HL-60/S4 treated with phorbol 12-myristate 13-acetate at 8.2 ng/mL for 4 days and 3 days (cell line): ENCODE results near the gene IMPA2.

Source experiments
- in situ Hi-C: fragments of 300-500 bp; cut with MboI; formaldehyde crosslinking; loops from 2 replicates; pipeline ENCODE4 v1.15.0; 2022; ENCODE audit warnings: low sequenced_read_pairs

The IMPA2 gene

DNA sequence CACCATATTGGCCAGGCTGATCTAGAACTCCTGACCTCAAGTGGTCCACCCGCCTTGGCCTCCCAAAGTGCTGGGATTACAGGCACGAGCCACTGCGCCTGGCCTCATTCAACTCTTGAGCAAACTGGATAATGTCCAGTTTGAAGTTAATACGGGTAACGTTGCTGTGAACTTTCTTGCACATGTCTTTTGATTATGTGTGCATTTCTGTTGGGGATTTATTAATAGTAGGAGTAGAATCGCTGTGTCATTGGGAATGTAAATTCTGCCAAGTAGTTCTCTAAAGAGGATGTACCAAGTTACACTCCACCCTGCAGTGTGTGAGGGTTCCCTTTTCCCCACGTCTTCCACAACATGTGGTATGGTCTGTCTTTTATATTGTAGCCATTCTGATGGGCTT is 6.2 kb downstream of the IMPA2 start:
- in situ Hi-C loops = no loop called here

DNA sequence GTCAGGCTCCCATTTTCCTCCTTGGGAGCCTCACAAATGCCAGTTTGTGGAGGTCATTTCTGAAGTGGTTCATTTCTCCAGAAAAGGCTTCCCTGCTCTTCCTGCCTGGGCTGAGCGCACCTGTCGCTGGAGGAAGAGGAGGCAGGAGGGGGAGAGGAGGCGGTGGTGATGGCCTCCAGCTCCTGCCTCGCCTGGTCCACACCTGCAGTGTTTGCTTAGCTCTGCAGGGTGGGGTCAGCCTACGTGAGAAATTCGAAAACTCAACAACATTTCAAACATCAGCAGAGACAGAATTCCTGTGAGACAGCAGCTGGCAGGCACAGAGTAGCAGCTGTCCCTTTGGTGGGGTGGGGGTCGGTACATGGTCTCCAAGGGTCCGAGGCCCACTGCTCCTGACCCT is 7.9 kb downstream of the IMPA2 start:
- in situ Hi-C loops = no loop called here

DNA sequence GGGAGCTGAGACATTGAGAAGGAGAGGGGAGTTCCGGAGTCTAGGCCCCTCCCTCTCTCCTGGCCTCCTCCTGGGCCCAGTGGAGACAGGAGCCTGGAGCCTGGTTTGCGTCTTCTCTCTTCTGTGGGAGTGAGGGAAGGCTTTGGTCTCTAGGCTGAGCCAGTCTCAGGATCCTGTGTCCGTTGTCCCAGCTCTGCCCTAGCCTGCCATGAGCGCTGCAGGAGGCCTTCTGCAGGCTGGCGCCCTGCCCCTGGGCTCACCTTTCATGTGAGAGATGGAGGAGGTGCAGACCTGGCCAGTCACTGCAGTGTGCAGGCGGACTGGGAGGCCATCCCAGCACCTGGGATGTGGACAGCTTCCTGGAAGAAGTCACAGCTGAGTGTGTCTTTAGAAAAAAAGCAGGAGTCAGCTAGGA is 8.7 kb downstream of the IMPA2 start:
- in situ Hi-C loops = loop anchor here (10.0 kb wide), 1 partner anchor 55 kb away; no protein-coding TSS in a partner anchor

DNA sequence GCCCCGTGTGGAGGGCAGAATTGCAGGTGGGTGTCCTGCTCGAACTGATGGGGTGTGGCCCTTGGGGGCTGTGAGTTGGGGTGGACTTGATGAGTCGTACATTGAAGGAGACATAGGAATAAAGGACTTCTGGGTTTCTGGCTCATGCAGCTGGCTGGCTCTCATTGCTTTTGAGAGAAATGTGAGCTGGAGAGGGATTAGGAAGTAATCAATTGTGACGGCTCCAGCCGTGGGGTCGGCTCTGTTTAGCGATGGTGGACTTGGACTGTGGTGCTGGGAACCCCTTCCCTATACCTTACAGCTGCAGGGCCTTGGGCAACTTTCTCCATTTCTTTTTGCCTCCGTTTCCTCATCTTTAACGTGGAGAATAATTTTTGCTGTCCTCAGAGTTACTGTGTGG is 9.2 kb downstream of the IMPA2 start:
- in situ Hi-C loops = loop anchor here (10.0 kb wide), 1 partner anchor 56 kb away; no protein-coding TSS in a partner anchor

DNA sequence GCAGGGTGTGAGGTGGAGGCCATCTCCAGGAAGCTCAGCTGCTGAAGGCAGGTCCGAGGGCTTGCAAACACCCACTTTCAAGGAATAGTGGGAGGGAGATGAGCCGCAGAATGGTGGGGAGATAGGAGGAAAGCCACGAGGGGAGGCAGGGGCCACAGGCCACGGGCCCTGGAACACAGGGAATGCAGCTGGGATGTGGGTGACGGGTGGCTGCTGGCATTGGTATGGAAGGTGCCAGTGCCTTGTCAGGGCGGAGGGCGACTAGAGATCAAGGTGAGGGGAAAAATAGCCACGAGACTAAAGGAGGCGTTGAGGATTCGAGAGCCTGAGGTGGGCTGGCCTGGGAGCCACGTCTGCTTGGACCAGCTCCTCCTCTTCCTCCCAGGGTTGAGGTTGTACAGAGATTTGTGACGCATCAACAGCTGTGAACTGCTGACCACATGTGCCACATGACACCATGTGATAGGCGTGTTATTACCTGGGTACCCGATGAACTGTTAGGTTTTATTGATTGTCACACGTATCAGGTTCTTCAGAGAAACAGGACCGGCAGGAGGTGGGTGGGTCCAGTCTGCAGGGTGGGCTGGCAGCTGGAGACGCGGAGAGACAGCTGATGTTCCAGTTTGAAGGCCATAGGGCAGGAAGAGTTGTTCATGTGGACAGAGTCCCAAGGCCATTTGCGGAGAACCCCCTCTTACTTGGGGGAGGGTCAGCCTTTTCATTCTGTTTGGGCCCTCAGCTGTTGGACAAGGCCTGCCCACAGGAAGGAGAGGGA is 9.9 kb downstream of the IMPA2 start:
- in situ Hi-C loops = loop anchor here (10.0 kb wide), 1 partner anchor 56 kb away; no protein-coding TSS in a partner anchor

DNA sequence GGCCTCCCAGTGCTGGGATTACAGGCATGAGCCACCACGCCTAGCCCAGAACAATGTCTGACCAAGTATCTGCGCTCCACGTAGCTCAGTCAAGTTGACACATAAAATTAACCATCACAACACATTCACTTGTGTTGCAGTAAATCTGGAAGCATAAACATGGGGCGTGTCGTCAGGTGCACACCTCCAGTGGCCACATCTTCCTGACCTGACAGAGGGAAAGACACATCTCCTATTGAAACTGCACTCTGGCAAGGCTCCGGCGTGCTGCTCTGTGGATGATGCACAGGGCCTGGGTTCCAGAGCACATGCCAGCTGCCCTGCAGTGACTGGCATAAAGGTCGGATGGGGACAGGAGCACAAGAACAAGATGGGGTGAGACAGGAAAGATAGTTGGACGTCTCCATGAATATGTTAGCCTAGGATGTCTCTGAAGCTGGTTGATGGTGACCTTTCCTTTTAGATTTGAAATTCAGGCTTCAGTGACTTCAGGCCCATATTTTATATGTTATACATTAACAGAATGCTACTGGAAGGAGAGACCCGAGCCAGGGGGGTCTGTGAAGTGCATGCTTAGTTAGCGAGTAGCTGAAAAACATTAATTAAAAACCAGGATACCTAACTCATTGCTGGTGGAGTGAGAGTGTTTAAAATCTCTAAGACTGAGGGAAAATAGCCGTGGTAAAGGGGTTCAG is 10.9 kb downstream of the IMPA2 start:
- in situ Hi-C loops = loop anchor here (10.0 kb wide), 1 partner anchor 57 kb away; no protein-coding TSS in a partner anchor

DNA sequence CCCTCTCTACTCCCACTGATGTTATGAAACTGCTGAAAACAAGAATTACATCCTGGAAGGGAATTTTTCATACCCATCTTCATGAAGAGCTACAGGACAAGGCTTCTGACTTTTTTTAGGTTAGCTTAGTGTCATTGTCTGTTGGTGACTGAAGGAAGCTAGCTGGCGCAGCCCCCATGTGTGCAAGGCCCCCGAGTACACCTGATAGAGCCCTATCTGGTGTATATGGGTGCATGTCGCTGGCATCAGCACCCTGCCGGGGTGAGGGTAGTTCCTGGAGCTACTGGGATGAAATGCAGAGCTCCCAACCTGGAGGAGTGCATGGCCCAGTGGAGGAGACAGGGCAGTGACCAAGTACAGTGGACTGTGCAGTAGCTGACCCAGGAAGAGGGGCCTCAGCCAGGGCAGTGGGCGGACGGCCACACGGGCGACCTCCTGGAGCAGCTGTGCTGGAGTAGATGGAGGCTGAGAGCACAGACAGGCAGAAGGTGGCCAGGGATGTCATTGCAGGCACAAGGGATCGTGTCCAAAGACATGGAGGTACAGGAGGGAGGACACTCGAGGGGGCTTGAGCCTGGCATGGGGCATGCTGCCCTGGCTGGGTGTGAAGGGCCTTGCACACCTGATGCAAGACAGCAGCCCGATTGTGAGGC is 12.1 kb downstream of the IMPA2 start:
- in situ Hi-C loops = loop anchor here (10.0 kb wide), 1 partner anchor 59 kb away; no protein-coding TSS in a partner anchor

DNA sequence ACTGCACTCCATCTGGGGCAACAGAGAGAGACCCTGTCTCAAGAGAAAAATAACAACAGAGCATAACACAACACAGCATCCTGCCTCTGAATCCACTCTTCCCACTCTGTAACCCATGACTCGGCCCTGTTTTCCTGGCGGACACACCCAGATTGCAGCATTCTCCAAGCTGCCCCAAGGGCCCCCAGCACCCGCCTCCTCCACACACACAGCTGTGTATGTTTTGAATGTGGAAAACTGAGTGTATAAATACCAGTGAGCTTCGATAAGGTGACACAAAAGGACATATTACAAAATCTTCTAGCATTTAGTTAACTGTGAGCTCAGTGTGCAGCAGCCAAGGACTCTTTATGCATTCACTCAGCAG is 13.0 kb downstream of the IMPA2 start:
- in situ Hi-C loops = loop anchor here (10.0 kb wide), 1 partner anchor 60 kb away; no protein-coding TSS in a partner anchor

DNA sequence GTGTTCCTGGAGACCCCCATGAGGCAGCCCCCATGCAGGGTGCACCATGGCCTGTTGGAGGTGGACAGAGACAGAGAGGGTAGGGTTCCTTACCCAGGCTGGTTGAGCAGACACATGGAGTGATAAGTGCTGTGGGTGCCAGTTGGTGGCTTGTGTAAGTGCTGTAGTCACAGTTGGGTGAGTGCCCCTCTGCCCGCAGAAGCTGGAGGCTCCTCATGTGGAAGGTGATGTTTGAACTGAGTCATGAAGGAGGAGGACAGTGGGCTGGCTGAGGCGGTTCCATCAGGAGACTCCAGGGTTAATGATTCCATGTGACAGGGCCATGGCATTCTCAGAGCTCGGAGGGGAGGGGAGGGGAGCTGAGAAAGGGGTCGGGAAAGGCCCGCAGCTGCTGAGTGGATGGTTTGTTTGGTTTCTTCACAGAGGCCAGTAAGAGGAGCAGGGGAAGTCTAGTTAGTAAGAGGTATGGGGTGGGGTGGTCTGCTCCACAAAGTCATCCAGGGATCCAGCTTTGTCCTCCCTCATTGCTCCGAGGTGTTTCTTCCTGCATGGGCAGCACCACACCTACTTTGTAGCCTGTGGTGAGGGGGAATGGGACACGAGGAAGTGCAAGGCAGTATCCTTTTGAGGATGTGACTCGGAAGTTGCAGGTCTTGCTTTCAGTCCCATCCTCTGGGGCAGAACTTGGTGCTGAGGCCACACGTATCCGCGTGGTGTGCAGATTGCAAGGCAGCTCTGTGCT is 13.6 kb downstream of the IMPA2 start:
- in situ Hi-C loops = loop anchor here (10.0 kb wide), 1 partner anchor 60 kb away; no protein-coding TSS in a partner anchor

DNA sequence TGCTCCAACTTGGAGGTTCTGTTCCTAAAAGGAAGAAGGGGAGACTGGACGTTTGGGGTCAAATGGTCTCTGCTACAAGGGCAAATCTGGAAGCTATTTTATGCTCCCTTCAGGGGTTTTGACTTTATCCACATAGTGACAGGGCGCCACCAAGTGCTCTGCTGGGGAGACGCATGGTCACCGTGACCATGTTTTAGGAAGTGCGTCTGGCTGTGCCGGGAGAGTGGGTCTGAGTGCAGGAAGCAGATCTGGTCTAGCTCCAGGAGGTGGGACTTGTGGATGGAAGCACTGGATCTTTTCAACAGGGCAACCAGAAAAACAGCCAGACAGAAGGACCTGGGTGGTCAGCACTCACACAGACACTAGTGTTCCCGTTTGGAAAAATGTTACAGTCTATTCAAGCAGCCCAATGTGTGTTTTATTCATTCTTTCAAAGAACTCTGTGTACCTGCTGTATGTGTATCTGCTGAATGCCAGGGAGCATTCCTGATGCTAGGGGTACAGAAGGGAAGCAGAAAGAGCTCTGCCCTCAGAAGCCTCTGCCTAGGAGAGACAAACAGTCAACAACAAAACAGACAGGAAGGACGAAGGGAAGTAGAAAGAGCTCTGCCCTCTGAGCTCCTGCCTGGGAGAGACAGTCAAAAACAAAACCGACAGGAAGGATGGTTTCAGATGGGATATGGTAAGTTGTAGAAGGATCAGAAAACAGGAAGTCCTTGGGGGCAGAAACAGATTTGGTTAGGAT is 14.3 kb downstream of the IMPA2 start:
- in situ Hi-C loops = loop anchor here (10.0 kb wide), 1 partner anchor 61 kb away; no protein-coding TSS in a partner anchor

DNA sequence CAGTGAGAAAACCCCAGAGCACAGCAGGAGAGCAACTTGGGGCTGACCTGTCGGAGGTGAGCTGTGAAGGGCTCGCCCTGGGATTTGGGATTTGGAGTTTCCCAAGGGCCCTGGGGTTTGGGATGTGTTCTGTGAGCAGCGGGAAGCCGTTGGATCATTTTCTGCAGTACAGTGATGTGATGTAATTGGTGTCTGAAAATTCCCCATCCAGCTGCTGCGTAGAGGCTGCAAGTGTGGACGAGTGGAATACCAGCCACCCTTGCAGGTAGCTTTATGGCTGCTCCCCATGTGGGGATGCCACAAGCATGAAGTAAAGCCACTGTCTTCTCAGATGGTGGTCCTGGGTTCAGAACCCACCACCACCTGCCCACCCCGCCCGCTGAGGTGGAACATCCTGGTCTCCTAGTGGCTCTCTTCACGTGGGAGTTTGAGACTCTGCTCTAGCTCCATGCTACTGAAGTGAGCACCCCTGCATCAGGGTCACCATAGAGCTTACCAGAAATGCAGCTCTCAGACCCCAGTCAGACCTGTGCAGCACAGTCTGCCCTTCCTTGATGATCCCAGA is 15.0 kb downstream of the IMPA2 start:
- in situ Hi-C loops = loop anchor here (10.0 kb wide), 1 partner anchor 61 kb away; no protein-coding TSS in a partner anchor

DNA sequence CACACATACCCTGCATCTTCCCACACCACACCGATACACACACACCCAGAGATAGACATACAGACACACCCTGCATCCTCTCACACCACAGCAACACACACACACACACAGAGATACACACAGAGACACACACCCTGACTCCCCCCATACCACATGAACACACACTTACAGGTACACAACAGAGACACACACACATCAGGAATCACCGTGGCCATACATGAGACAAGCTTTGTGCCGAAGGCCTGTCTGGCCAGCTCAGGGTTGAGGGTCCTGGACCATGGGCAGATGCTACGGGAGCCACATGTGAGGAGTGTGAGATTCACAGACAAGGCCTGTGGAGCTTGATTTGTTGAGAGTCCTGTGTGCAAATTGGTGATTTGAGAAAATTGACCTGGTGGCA is 15.6 kb downstream of the IMPA2 start:
- in situ Hi-C loops = loop anchor here (10.0 kb wide), 1 partner anchor 62 kb away; no protein-coding TSS in a partner anchor

DNA sequence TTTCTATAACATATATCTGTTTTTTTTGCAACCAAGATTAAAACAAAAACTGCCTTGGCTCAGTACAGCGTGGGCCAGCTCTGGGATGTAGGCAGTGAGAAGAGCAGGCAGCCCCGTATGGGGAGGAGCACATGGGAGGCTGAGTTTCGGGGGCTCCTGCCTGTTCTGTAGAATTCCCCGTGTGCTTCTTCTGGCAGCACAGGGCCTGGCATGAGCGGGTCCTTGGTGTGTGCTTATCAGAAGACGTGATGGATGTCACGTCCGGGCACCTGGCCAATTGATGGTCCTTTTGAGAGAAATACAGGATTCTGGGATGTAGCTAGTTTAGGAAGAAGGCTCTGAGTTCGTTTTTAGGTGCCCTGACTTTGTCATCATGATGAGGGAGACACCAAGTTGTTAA is 16.2 kb downstream of the IMPA2 start:
- in situ Hi-C loops = loop anchor here (10.0 kb wide), 1 partner anchor 63 kb away; no protein-coding TSS in a partner anchor

DNA sequence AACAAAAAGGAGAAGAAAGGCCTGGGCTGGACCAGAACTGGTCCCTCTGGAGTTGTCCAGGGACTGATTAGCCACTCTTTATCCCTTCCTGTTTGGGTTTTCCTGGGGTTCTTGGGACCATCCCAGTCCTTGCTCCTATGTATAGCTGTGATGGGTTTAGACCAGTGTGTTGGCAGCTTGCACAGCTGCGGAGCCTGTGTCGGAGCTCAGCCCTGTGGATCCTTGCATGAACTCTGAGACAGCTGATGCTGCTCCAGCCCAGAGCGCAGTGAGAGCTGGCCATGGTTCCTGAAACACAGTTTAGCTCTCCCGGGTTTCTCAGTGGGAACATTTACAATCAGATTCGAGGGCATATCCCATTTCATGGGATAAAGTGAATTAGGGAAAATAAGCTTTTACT is 16.9 kb downstream of the IMPA2 start:
- in situ Hi-C loops = loop anchor here (10.0 kb wide), 1 partner anchor 63 kb away; no protein-coding TSS in a partner anchor

DNA sequence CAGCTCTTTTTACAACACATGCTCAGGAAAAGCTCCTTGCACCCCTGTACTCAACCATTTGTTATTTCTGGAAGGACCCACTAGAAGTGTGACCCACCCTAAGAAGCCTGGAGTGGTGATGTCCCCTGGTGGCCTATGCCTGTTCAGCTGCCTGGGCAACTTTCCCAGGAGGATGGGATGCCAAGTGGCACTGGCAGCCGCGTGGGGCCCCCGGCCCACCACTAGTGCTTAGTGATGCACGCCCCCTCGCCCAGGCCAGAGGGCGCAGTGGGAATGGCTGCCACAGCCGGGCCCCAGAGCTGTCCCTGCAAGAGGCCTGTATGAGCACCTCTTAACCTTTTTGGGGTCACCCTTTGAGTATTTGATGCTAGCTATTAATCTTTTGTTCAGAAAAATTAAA is 18.1 kb downstream of the IMPA2 start:
- in situ Hi-C loops = loop anchor here (10.0 kb wide), 1 partner anchor 65 kb away; no protein-coding TSS in a partner anchor

DNA sequence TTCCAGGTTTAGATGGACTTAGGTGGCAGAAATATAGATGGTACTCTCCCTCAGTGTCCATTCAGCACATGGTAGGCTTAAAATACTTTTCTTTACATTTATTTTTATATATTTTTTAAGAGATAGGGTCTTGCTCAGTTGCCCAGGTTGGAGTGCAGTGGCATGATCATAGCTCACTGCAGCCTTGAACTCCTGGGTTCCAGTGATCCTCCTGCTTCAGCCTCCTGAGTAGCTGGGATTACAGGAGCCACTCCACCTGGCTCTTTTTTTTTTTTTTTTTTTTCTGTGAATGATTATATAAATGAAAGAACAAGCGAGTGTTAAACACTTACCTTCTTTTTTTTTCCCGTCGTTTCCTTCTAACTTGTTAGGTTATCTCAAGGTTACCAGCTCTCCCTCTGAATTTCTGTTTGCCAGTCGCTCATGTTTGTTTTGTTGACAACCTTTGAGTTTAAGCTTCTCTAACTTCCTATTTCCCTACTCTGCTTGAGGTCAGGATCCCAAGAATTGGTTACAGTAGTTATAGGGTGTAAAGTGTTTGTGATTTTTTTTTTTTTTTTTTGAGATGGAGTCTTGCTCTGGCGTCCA is 18.9 kb downstream of the IMPA2 start:
- in situ Hi-C loops = no loop called here

DNA sequence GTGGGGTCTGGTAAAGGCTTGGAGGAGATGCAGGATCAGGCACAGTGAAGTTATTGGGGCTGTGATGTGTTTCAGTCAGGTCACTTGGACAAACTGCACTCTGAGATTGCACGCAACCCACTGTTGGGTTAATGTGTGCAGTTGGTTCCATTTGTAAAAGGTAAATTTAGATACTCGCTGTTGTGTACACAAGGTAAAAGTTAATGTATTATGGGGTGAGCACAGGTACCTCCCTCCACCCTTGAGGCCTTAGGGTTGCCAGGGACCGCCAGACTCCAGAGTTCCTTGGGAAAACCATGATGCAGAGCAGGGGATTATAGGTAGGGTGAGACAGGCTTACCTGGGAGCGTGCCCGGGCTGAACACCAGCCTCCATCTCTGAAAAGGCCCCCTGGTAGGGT is 20.1 kb downstream of the IMPA2 start:
- in situ Hi-C loops = no loop called here

DNA sequence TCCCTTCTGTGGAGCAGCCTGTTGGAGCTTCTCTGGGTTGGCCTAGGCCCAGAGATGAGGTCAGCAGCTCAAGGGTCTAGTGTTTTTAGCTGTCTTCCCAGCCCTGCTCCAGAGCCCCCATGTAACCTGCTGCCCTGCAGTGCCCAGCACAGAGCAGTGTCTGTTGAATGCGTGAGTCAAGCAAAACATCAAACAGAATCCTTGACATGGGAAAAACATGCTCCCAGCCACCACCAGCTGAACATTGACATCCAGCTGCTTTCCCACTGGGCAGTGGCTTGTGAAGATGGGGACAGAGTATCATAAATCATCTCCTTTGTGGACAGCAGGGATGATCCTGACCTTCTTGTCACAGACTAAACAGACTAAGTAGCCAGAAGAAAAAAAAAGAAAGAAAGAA is 22.6 kb downstream of the IMPA2 start:
- in situ Hi-C loops = no loop called here
